HG03108 (cell line): ENCODE data around the gene ACADS.

ENCODE experiments used
- ATAC-seq: cut with Tn5 transposase; IDR thresholded peaks from one replicate; pipeline ENCODE4 v1.9.1; 2021; ENCODE audit warnings: moderate library complexity; ENCODE audit not compliant: unreplicated experiment

ACADS gene

DNA sequence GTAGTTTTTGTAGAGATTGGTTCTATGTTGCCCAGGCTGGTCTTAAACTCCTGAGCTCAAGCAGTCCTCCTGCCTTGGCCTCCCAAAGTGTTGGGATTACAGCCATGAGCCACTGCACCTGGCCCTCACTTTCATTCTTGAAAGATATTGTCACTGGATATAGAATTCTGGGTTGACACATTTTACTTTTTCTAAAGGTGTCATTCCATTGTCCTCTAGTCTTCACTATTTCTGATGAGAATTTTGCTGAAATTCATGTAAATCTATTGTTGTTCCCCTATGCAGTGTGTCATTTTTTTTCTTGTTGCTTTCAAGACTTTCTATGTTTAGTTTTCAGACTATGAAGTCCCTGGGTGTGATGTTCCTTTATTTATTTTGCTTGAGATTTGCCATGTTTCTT is 29.2 kb downstream of the ACADS start:
- no peak for ATAC-seq

DNA sequence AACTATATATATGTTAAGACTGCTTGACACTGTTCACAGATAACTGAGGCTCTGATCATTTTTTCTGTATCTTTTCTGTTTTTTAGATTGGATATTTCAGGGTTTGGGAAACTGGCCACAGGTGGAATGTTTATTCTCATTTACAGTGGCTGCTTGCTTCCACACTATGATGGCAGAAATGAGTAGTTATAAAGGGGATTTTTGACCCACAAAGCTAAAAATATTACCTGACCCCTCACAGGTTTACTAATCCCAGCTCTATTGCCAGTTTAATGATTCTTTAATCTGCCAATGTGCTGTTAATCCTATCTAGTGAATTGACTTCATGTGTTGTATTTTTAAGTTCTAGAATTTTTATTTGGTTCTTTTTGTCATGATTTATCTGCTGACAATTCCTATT is 29.6 kb downstream of the ACADS start:
- ATAC-seq: no peak

DNA sequence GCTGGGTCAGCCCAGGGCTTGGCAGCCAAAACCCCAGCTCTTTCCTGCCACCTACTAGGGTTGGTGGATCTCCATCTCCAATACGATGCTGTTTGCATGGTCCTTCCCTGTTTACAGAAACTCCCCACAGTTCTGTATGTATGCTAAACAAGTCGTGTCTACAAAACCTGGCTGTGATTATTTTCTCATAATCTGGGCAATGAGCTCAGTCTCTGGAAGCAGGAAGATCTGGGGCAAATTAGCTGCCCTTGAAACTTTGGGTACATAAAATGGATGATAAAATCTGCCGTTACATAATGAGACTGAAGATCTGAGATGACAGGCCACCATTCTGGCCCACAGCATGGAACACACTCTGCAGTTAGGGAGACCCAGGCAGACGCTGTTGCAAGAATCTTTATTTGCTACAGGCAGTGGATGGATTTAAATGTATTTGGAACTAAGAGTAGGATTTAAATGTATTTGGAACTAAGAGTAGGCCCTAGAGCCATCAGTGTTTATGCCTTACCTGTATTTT is 31.7 kb downstream of the ACADS start:
- ATAC-seq: no peak

DNA sequence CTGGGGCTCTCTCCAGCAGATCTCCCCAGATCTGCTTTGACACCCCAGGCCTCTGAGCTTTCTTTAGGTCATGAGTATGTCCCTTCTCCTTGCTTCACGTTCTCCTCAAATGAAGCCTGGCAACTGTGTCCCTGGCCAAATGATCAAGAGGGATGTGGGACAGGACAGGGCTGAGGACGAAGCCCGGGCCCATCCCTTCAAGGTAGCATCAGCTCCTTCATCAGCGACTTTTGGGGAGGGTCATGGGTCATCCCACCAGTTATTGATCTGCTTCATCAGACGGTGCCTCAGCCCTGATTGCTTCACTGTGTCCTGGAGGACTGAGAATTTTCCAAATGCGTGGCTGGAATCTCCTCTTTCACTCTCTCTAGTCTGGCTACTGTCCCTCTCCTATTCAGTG is 32.3 kb downstream of the ACADS start:
- ATAC-seq: no peak

DNA sequence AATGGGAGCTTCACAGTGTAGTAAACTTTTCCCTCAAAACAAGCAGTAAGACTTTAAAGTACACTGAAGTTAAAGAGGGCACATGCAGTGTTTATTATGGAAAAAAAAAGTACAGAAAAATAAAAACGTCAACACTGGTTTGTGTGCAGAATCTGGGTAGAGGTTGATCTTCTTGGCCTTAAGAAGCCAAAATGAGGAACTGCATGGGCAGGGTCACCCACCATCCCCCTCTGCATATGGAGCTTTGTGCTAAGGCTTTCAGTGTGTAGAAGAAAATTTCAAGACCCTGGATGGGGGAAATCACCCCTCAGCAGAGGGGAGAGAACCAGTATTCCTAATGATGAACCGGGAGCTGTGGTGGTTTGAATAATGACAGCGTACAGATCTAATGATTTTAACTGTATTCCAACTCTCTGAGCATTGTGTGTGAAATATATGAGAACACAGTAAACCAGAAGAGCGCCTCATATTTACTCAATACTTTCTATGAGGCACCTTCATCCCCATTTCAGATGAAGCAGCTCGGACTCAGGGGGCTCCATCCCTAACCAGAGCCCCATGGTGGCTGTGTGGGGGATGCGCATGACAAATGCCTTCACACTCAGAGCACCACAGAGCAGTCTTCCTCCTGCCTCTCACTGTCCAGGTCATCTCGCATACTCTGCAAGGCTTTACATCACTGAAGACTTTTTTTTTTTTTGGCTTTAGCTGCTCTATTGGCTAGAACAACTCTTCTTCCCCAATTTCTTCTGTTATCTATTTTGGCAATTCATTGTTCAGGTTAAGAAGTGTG is 33.4 kb downstream of the ACADS start:
- no peak for ATAC-seq

DNA sequence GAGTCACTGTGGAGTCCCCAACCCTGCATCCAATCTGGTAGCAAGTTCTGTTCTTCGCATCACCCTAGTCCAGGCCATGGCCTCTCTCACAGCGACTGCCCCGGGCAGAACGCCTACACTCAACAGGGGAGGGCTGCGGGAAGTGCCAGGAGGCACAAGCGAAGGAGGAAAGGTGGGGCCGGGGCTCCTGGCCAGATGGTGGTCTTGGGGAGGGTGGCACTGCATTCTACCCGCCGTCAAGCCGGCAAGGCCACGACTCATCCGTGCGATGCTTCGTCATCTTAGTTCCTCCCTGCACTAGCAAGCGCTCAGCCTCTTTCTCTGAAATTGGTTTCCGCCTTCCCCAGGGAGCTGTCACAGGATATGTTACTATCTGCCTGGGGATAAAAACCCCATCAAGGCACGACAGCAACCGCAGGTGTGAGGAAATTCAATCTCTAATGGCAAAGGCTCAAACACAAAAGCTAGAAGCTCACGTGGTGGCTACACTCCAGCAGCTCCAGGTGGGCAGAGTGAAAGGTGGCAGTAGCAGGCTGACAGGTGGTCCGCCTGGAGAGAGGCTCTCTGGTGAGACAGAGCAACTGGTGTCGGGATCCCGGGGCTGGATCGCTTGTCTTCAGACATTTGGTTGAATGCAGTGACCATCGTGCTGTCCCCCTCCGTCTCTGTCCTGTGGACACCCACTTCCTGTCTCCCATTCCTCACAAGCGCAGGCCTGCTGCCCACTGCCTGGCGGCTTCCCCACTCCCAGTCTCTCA is 34.1 kb downstream of the ACADS start:
- no peak for ATAC-seq

DNA sequence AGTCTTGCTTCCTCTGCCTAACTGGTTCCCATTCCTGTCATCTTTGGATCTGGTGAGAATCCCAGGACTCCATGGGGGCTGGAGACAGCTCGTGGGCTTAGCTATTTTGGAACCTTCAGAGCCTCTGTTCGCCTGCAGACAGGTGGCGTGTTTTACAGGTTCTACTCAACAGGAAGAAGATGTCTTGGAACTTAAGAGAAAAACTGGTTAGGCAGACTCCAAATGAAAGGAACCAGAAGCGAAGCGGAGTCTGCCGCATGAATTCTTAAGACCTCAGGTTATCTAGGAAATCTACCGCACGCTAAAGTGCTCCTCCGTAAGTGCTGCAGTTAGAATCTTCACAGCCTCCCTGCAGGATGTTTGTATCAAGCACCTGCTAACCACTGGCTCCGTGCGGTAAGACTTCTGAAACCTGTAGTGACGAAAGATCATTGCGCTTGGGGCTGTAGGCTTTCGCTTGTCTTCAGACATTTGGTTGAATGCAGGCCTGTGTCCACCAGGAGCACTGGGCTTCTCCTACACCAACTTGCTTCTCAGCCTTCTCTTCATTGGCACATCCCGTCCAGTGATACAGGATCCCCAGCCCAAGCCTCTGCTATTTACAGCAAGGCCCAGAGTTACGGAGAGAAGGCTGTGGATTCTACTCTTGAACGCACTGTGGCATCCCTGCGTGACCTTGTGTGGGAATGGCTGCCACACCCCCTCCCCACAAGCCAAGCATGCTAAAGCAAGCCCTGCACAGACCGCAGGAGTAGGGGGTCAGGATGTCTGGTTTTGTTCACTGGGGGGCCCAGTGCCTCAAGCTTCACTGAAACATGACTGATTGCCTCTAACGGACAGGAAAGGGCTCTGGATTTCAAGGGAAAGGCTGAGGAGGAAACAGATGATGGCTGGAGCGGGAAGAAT is 35.0 kb downstream of the ACADS start:
- no peak for ATAC-seq

DNA sequence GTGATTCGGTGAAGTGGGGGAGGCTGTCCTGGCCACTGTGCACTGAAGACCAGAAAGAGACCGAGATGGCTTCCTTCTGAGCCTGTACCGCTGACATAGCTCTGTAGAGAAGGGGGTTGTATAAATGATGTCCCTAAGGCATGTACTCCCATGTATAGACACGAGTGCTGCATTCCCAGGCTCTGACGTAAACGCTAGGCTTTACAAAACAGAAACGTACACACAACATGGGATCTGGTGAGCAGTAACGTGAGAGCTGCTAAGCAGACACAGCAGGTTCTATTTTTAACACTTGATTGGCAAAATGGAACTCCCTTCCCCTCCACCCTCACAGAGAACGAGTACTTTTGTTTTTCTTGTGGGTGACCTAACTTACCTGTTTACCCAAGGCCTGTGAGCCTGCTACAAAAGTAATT is 35.9 kb downstream of the ACADS start:
- ATAC-seq: no peak

DNA sequence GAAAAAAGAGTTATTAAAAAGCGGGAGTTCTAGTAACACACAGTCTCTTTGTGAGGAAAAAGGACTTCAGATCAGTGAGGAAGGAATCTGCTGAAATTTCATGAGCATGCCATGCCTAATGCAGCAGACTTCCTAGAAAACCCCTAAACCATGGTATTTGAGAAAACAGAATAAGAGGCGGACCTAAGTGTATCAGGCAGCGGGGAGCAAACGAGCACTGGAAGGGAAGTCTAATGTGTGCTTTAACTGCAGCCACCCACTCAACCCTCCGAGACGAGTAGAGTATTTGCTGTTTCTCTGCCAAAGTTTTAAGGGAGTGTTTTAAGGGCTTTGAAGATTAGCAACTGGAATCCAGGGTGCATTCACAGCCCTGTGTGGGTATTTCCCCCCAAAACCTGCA is 36.5 kb downstream of the ACADS start:
- no peak for ATAC-seq

DNA sequence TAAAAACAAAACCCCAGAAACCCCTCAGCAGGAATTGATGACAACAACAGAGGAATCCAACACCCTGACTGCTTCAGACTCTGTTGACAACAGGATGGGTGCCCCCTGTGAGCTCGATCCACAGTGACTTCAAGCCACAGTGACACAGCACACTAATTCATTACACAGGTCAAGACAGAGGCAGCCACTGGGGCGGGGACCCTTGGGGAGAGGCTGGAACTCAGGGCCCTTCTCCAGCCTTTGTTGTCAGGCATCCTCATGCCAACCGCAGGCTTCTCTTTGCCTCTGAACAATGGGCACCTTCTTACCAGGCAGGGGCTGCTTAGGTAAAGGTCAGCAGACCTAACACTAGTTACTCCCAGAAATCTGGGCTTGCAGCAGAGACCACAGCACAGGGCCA is 37.6 kb downstream of the ACADS start:
- ATAC-seq: no peak

DNA sequence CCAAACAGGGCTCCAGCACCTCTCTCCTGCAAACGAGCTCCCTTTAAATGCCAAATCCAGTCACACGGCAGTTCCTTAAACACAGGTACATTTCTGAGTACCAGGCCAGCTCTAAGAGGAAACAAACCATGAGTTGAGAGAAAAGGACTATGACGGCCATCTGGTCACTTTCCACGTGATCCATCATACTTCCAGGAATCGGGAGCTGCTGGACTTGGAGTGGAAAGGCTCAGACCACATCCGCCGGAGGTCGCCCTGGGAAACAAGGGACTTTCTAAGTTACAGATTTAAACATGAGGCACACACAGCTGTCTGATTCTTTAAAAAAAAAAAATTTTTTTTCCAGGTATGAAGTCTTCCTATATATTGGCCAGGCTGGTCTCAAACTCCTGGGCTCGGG is 39.2 kb downstream of the ACADS start:
- ATAC-seq: no peak

DNA sequence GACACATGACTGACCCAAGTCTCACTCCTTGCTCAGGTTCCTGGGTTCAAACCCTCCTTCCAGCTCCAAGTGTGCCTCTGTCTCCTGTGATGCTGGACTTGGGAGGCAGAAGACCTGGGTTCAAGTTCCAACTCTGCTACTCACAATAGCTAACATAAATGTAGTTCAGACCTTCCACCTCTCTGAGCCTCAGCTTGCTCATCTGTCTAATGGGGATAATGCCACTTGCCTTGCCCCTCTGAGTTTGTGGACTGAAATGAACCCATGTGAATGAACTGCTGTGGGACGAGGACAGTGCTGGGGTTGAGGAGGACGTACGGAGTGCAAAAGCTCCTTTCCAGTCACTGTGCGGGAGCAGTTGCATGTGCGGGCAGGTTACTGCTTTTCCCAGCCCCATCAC is 40.9 kb downstream of the ACADS start:
- ATAC-seq: no peak

DNA sequence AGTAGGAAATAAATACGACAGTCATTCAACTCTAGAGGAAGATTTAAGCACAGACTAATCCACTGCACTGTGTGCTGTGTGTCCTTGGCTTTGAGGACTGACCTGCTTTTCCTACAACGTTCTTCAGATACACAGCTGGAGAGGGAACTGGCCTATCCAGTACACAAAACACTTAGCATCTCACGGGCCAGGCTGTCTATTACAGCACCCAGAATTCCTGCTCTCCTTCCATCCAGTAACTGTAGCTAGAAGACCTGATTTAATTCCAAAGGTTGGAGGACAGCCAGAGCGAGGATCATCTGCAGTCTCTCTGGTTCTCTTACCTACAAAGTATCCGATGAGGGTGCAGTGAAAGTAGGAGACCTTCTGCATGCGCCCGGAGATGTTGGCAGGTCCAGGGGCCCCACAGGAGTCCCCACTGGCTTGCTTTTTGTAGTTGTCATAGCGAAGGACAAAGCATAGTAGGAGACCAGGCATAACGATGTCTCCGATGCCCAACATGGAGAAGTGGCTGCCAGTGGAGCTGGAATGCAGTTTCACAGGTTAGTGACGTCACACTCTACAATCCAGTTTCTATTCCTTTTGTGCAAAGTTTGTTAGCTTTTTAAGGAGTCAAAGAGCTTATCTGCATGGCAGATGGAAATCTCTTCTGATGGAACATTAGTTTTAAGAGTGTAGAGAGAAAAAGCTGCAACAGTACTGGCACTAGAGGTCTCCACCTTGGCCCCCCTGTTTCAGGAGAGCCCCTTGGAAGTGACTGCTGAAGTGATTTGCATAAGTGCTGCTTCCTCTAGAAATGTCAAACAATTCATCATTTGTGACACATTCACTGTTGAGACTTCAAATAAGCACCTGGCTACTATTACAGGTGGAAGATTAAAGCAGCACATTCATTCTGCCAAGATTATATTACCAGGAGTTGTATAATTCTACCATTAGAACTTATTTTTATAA is 41.7 kb downstream of the ACADS start:
- no peak for ATAC-seq

DNA sequence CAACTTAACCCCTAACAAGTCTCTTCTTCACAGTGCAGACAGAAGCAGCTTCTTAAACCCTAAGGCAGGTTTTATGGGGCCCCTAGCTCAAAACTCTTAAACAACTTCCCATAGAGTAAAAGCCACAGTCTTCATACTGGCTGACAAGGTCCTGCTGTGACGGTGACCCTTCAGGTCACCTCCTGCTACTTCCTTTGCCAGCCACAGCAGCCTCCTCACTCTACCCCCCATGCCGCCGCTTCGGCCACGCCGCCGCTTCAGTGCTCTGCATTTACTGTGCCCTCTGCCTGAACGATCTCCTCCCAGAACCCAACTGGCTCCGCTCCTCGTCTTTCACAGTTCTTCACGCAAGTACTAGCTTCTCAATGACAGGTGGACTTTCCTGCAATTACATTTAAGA is 45.5 kb downstream of the ACADS start:
- ATAC-seq: no peak

DNA sequence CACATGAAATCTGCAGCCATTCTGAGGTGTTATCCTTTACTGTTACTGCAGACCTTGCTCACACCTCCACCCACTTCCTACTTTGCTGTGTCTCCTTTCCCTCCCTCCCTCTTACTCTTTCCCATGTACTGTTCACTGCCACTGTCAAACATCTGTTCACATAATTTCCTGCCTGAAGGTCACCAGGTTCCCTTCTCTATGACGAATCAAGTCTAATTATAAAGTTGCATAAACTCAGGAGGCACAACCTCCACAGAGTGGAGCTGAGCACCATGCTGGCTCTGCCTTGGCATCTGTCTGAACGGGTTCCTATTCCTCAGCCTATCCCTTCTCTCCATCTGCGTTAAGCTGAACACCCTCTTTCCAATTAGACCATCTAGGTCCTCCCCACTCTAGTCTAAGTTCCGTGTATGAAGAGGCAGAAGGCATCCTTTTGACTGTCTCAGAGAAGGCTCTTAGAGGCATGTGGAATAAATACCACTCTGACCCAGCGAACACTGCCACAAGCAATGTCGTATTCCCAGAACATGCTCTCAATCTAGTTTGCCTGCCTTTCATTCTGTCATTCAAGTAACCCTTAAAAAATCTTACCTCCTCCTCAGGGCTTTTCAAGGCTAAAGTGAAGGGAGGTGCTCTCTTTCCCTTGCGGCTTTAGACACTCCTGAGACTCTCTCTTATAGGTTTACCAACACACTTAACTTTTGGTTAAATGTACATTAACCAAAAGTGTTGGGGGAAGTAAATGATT is 48.7 kb downstream of the ACADS start:
- ATAC-seq: no peak

DNA sequence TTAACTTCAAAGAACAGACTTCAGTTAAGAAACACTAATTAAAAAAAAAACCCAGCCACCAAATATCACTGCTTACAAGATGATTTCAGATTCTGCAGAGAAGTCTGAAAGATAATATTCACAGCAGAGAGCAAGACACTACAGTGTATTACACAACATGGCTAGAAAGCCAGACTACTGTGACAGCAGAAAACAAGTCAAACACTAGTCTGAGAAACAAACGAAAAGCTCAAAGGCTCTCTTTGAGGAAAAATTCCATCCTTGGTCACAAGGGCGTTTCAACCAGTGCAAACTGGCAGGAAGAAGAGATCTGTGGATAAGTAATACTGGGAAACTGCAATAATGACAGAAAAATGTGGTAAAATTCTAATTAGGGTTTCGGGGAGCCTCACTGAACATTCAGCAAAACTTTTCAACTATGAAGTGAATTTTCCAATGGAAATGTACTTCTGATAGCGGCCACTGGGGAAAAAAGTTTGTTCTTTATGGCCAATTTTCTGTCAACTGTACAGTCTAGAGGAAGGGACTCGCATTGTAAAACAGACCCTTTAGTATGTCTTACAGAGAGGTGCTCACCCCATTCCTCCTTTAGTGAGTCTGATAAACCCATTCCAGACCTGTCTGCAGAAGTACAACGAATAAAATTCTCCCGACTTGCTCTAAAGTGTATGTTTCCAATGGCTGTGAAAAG is 50.4 kb downstream of the ACADS start:
- no peak for ATAC-seq

DNA sequence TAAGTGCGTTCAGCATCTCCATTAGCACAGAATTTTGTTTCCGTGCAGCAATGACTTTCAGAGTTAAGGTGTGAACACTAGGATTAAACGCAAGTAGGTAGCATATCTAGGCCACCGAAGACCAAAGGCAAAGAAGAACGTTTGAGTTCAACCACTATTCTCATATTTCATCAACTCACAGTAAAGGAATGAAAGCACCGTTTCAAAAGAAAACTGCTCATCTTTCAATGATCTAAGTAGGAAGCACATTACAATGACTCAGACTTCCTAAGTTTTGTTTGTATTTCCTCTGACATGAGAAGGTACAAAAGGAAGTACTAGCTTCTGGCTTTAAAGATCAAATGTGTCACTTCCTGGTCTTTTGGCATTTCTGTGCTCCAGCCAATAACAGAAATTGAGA is 57.6 kb downstream of the ACADS start:
- ATAC-seq: no peak

DNA sequence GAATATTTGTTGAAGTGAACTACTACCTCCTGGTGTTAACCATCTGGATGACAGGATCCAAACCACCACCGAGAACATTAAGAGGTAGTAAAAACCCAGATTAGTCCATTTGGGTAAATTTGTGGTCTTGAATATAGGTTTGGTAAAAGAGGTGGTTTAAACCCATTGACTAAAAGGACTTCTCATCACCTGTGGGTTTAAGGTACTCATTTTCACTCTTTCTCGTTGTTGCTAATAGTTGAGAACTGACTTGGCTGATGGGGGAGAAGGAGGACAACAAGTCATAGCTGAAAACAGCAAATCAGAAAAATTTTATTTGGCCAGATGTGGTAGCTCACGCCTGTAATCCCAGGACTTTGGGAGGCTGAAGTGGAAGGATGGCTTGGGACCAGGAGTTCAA is 59.2 kb downstream of the ACADS start:
- no peak for ATAC-seq

DNA sequence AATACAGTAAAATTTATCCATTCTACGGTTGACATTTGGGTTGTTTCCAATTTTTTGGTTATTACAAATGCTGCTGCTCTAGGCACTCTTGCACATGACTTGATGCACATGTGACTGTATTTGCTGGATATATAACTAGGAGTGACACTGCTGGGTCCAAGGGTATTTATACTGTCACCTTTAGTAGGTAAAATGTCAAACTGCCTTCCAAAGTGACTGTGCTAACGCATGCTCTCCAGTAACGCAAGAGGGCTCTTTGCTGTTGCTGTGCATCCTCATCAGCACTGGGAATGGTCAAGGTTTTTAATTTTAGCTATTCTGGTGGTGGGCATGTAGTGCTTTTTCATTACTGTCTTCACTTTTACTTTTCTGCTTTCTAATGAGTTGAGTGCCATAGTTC is 62.3 kb downstream of the ACADS start:
- no peak for ATAC-seq
